HEK293 (cell line): ENCODE results near the gene VPS11.

ENCODE experiments used
- CTCF ChIA-PET: fragments of 350-600 bp; formaldehyde crosslinking; extraction: SDS; loops from one replicate; lab custom pipeline; 2021; ENCODE audit warnings: antibody characterized with exemption; lab: Yijun Ruan, JAX
- POLR2A ChIA-PET: fragments of 300-600 bp; formaldehyde crosslinking; extraction: SDS; loops from one replicate; lab custom pipeline; 2020; ENCODE audit warnings: antibody characterized with exemption, inconsistent platforms; lab: Yijun Ruan, JAX
- H3K27ac ChIP-seq: fragments of 200-500 bp; sonication (Bioruptor generic); 2 replicates; pipeline ENCODE4 v1.5.1; 2014; ENCODE audit warnings: low read depth, low read length, control low read depth, inconsistent platforms; ENCODE audit errors: extremely low read depth
- H3K36me3 ChIP-seq, 2 experiments: fragments of 200-500 bp in 1 of 2; sonication (Bioruptor generic) in 1 of 2; 1 replicate in 1 of 2; 2 replicates in 1 of 2; pipeline ENCODE4 v1.5.1; 2014 to 2017; ENCODE audit warnings: inconsistent platforms in 2 of 2, low read length in 2 of 2; ENCODE audit not compliant: control insufficient read depth in 2 of 2, insufficient read depth in 1 of 2
- H3K4me1 ChIP-seq: fragments of 200-500 bp; sonication (Bioruptor generic); 2 replicates; pipeline ENCODE4 v1.5.1; 2014; ENCODE audit warnings: mild to moderate bottlenecking, low read length, inconsistent platforms; ENCODE audit not compliant: control insufficient read depth, insufficient read depth
- H3K4me3 ChIP-seq: 2 replicates; pipeline ENCODE4 v1.5.1; 2011; ENCODE audit warnings: low read depth, mild to moderate bottlenecking, control low read depth, low read length, moderate library complexity
- H3K9me3 ChIP-seq: fragments of 200-500 bp; sonication (Bioruptor generic); 2 replicates; pipeline ENCODE4 v1.5.1; 2014; ENCODE audit warnings: low read depth, low read length, inconsistent platforms; ENCODE audit not compliant: control insufficient read depth, insufficient read depth
- KLF9 ChIP-seq: fragments of 450-650 bp; formaldehyde crosslinking; IDR thresholded peaks from 2 replicates; pipeline ENCODE4 v1.5.1; 2016; ENCODE audit warnings: missing biosample characterization, missing genetic modification characterization, low read depth
- MEIS1 ChIP-seq: sonication (generic); formaldehyde crosslinking; IDR thresholded peaks from 2 replicates; pipeline ENCODE4 v1.8.1; 2022; ENCODE audit warnings: missing genetic modification reagents, mild to moderate bottlenecking, borderline replicate concordance
- SP3 ChIP-seq: fragments of 450-650 bp; formaldehyde crosslinking; IDR thresholded peaks from 2 replicates; pipeline ENCODE4 v1.5.1; 2016; ENCODE audit warnings: missing biosample characterization, missing genetic modification characterization
- ZBTB20 ChIP-seq: fragments of 450-650 bp; formaldehyde crosslinking; IDR thresholded peaks from 2 replicates; pipeline ENCODE4 v1.5.1; 2016; ENCODE audit warnings: missing biosample characterization, missing genetic modification characterization
- ZNF341 ChIP-seq: fragments of 450-650 bp; formaldehyde crosslinking; IDR thresholded peaks from 2 replicates; pipeline ENCODE4; 2016; ENCODE audit warnings: low read depth, missing biosample characterization, missing genetic modification characterization
- ZNF521 ChIP-seq: fragments of 450-650 bp; formaldehyde crosslinking; IDR thresholded peaks from 2 replicates; pipeline ENCODE4 v1.5.1; 2017; ENCODE audit warnings: missing biosample characterization, mild to moderate bottlenecking, missing genetic modification characterization
- ZSCAN30 ChIP-seq: fragments of 450-650 bp; IDR thresholded peaks from 2 replicates; pipeline ENCODE4 v1.5.1; 2018; ENCODE audit warnings: missing biosample characterization, mild to moderate bottlenecking, missing genetic modification characterization, moderate library complexity
- TF ChIP-seq, protein P1 (sequence below): fragments of 450-650 bp; formaldehyde crosslinking; IDR thresholded peaks from 2 replicates; pipeline ENCODE4 v1.5.1; 2016; ENCODE audit warnings: missing biosample characterization, missing genetic modification characterization
- TF ChIP-seq, protein P2 (sequence below): fragments of 450-650 bp; formaldehyde crosslinking; IDR thresholded peaks from 2 replicates; pipeline ENCODE4 v1.5.1; 2016; ENCODE audit warnings: missing biosample characterization, missing genetic modification characterization
- TF ChIP-seq, protein P3 (sequence below): fragments of 450-650 bp; IDR thresholded peaks from 2 replicates; pipeline ENCODE4 v1.5.1; 2018; ENCODE audit warnings: missing biosample characterization, missing genetic modification characterization
- TF ChIP-seq, protein P4 (sequence below): fragments of 450-650 bp; formaldehyde crosslinking; IDR thresholded peaks from 2 replicates; pipeline ENCODE4 v1.5.1; 2016; ENCODE audit warnings: missing biosample characterization, missing genetic modification characterization

The VPS11 gene

DNA sequence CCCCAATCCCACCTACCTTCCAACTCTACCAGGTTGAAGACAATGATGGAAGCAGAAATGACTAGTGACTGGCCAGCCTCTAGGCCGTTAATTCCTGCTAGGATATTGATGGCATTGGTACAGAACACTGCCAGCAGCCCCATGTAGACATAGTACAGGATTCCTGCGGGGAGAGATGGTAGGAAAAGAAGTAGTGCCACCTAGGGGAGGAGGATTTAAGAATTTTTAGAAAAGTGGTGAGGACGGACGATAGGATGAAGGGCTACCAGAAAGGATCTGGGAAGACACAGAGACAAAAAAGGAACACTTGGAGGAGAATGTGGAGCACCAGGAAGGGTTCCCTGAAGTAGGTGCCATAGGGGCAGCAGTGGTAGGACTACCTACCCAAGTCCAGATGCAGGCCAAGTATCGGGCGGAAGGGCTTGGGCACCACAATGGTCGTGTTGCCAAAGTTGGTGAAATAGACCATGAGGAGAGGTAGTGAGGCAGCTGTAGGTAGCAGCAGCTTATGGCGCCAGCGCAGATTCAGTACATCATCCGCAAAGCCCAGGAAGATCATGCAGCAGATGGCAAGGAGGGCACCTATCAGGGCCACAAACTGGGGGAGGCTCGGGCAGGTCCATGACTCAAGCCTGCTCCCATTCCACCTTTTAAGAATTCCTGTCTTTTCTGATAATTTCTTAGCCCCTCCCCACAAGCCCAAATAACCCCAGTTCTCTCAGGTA, 32.8 kb downstream of the VPS11 start (continued):
- TF ChIP-seq, protein P1, sequence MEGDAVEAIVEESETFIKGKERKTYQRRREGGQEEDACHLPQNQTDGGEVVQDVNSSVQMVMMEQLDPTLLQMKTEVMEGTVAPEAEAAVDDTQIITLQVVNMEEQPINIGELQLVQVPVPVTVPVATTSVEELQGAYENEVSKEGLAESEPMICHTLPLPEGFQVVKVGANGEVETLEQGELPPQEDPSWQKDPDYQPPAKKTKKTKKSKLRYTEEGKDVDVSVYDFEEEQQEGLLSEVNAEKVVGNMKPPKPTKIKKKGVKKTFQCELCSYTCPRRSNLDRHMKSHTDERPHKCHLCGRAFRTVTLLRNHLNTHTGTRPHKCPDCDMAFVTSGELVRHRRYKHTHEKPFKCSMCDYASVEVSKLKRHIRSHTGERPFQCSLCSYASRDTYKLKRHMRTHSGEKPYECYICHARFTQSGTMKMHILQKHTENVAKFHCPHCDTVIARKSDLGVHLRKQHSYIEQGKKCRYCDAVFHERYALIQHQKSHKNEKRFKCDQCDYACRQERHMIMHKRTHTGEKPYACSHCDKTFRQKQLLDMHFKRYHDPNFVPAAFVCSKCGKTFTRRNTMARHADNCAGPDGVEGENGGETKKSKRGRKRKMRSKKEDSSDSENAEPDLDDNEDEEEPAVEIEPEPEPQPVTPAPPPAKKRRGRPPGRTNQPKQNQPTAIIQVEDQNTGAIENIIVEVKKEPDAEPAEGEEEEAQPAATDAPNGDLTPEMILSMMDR (tag by site-specific recombination): peak; percentile 63
- TF ChIP-seq, protein P2, sequence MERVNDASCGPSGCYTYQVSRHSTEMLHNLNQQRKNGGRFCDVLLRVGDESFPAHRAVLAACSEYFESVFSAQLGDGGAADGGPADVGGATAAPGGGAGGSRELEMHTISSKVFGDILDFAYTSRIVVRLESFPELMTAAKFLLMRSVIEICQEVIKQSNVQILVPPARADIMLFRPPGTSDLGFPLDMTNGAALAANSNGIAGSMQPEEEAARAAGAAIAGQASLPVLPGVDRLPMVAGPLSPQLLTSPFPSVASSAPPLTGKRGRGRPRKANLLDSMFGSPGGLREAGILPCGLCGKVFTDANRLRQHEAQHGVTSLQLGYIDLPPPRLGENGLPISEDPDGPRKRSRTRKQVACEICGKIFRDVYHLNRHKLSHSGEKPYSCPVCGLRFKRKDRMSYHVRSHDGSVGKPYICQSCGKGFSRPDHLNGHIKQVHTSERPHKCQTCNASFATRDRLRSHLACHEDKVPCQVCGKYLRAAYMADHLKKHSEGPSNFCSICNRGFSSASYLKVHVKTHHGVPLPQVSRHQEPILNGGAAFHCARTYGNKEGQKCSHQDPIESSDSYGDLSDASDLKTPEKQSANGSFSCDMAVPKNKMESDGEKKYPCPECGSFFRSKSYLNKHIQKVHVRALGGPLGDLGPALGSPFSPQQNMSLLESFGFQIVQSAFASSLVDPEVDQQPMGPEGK (tag by site-specific recombination): no peak
- no peak for TF ChIP-seq MEIS1 (CRISPR knock-in tag)

DNA sequence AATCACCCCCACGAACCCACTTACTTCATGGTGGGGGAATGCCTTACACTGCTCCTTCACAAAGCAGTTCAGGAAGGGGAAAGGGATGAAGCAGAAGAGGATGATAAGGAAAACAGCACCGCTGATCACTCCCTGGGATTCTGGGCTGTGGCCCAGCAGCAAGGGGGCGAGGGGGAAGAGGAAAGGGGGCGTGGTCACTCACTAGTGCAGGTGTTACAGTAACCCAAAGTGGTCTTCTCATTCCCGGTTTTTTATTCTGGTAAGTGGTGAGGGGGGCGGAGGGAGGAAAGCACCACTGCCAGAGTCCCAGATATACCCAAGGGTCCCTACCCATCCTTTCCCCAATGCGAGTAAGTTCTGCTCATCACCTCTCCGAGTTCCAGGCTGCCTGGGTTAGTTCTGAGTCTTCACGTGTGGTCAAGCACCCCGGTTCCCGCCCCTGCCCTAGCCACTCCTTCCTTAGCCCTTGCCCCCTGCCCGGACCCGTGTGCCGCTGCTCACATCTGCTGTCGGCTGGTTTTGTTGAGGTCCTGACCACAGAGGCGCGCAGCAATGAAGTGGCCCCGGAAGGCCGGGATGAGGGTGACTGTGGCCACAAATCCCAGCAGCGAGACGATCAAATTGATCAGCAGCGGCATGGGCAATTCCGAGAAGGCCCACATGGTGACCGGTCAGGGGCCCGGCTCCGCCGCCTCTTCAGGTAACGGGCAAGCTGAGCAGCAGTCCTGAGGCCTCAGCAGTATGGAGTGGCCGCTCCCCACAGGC, 33.6 kb downstream of the VPS11 start:
- peak overlapping the region; percentile 63 for H3K4me3 ChIP-seq
- peak overlapping the region; percentile 53 for H3K27ac ChIP-seq
- TF ChIP-seq ZBTB20 (tag by site-specific recombination) (peak; percentile 62; the same call in 1 of the 2 replicates), SP3 (tag by site-specific recombination) (peak; percentile 47; the same call in 1 of the 2 replicates), ZNF341 (tag by site-specific recombination) (peak; percentile 11; the same call in 1 of the 2 replicates), KLF9 (peak; percentile 77), ZSCAN30 (tag by site-specific recombination) (0 out of 2 replicates have a peak, but pooled peaks have one; percentile 38), ZNF521 (no peak)
- TF ChIP-seq, protein P3, sequence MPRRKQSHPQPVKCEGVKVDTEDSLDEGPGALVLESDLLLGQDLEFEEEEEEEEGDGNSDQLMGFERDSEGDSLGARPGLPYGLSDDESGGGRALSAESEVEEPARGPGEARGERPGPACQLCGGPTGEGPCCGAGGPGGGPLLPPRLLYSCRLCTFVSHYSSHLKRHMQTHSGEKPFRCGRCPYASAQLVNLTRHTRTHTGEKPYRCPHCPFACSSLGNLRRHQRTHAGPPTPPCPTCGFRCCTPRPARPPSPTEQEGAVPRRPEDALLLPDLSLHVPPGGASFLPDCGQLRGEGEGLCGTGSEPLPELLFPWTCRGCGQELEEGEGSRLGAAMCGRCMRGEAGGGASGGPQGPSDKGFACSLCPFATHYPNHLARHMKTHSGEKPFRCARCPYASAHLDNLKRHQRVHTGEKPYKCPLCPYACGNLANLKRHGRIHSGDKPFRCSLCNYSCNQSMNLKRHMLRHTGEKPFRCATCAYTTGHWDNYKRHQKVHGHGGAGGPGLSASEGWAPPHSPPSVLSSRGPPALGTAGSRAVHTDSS (tag by site-specific recombination): peak; percentile 79
- TF ChIP-seq, protein P4, sequence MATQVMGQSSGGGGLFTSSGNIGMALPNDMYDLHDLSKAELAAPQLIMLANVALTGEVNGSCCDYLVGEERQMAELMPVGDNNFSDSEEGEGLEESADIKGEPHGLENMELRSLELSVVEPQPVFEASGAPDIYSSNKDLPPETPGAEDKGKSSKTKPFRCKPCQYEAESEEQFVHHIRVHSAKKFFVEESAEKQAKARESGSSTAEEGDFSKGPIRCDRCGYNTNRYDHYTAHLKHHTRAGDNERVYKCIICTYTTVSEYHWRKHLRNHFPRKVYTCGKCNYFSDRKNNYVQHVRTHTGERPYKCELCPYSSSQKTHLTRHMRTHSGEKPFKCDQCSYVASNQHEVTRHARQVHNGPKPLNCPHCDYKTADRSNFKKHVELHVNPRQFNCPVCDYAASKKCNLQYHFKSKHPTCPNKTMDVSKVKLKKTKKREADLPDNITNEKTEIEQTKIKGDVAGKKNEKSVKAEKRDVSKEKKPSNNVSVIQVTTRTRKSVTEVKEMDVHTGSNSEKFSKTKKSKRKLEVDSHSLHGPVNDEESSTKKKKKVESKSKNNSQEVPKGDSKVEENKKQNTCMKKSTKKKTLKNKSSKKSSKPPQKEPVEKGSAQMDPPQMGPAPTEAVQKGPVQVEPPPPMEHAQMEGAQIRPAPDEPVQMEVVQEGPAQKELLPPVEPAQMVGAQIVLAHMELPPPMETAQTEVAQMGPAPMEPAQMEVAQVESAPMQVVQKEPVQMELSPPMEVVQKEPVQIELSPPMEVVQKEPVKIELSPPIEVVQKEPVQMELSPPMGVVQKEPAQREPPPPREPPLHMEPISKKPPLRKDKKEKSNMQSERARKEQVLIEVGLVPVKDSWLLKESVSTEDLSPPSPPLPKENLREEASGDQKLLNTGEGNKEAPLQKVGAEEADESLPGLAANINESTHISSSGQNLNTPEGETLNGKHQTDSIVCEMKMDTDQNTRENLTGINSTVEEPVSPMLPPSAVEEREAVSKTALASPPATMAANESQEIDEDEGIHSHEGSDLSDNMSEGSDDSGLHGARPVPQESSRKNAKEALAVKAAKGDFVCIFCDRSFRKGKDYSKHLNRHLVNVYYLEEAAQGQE (tag by site-specific recombination): no peak
- TF ChIP-seq, all 188 proteins: peak for 6
- Histone ChIP-seq H3K36me3 (peaks cover 0 to 29% of the 10 kb centered on the region in 2 experiments; a peak in 1 of 3 replicates), H3K9me3 (no peaks in the 10 kb centered on the region), H3K4me1 (no peaks in the 10 kb centered on the region)
- ChIA-PET CTCF (interaction anchor here (0.8 to 2.3 kb wide), 9 partner anchors 22 to 412 kb away, joined by 3 to 7 read pairs (median 4); partner anchors contain the start of genes RPS25 and VPS11), POLR2A (interaction anchor here (0.6 to 1.8 kb wide), 17 partner anchors 7 to 509 kb away, joined by 3 to 22 read pairs (median 5); partner anchors contain the start of genes HINFP, HMBS, HYOU1 and MCAM)
